Measurements from ENCODE around the gene CCDC169. TPM values are rescaled to one million over a fixed set of nuclear protein-coding genes. Genes with fewer than 3 reads are reported as not detected.

CCDC169 gene
- total and polyA plus RNA-seq, 2 donors (not counting 3 experiments of a cell fraction or from before 2014, with no cell fraction given), result 1.2 to 2.5 TPM

DNA sequence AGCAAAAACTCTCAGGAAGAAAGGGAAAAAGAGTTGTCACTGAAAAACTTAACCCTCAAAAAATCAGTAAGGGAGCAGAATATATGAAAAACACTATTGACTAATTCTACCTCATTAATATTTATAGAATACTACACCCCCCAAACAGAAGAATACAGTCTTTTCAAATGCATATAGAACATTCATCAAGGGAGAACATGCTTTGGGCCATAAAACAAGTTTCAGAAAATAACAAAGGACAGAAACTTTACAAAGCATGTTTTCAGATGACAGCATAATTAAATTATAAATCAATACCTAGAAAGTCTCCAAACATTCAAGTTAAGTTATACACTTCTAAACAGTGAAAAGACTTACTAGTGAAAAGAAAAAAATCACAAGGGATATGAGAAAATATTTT is 113.7 kb downstream of the CCDC169 start:
- H3K4me3 ChIP-seq (replicated peaks in 1 of 3; ENCODE audit: insufficient read depth in 1 of 3, low read depth in 1 of 3, low read length in 3 of 3), result no peak overlapping the region
- DNase-seq (ENCODE audit: low read depth, low spot score) (no peak), FAIRE-seq (no peak)
- BruUV-seq (replicated peaks), result no TSS peak
- dilution Hi-C loops (cut with MboI; ENCODE audit: extremely low pct_ligation_motif_present, low sequenced_read_pairs) (no loop called here), intact Hi-C loops (cut with micrococcal nuclease) (no loop called here)
- H3K27me3 ChIP-seq (ENCODE audit: control insufficient read depth in 2 of 2, insufficient read depth in 2 of 2, low read length in 2 of 2), result no peaks in the 10 kb centered on the region
- no peaks in the 10 kb centered on the region for H3K9me1 ChIP-seq (replicated peaks; ENCODE audit: control insufficient read depth, extremely low read depth, insufficient read depth, low read length)
- CTCF ChIA-PET, result interaction anchor here (1.4 kb wide), 1 partner anchor 99 kb away, joined by 4 read pairs; no protein-coding TSS in a partner anchor
- H3K79me2 ChIP-seq (ENCODE audit: control insufficient read depth, insufficient read depth, low read length), result no peaks in the 10 kb centered on the region
- H3K4me2 ChIP-seq (ENCODE audit: insufficient read depth, low read length), result no peak overlapping the region
- H3K27ac ChIP-seq (ENCODE audit: insufficient read depth, low read depth, low read length), result no peak overlapping the region
- H3K9ac ChIP-seq (replicated peaks; ENCODE audit: extremely low read depth, insufficient read depth, low read length), result no peak overlapping the region
- H2AFZ ChIP-seq (ENCODE audit: low read depth, low read length), result no peak overlapping the region
- no peaks in the 10 kb centered on the region for H3K4me1 ChIP-seq (ENCODE audit: control insufficient read depth, extremely low read depth, insufficient read depth, low read length)
- POLR2A ChIA-PET, result no interaction called here
- TF ChIP-seq, protein P1, sequence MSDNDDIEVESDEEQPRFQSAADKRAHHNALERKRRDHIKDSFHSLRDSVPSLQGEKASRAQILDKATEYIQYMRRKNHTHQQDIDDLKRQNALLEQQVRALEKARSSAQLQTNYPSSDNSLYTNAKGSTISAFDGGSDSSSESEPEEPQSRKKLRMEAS (IDR thresholded peaks at IDR 0.05; ENCODE audit: insufficient read depth, insufficient read length), result no peak
- no peak for TF ChIP-seq CTCF (IDR thresholded peaks at IDR 0.05; ENCODE audit: extremely low read depth in 1 of 2, insufficient read depth in 1 of 2, low read depth in 1 of 2, low read length in 2 of 2)
- TF ChIP-seq POLR2AphosphoS5 (IDR thresholded peaks at IDR 0.05; ENCODE audit: insufficient read depth, low read depth, low read length), result no peak
- TF ChIP-seq POLR2A (IDR thresholded peaks at IDR 0.05; ENCODE audit: low read depth, low read length), result no peak
- no peak for TF ChIP-seq JUN (IDR thresholded peaks at IDR 0.05; ENCODE audit: borderline replicate concordance, insufficient read depth, insufficient read length, low read depth)
- no peak for TF ChIP-seq FOS (IDR thresholded peaks at IDR 0.05; ENCODE audit: borderline replicate concordance, insufficient read depth, low read length)
- TF ChIP-seq GATA2 (IDR thresholded peaks at IDR 0.05; ENCODE audit: insufficient read depth, insufficient read length, low read depth, low read length), result no peak
- TF ChIP-seq MYC (IDR thresholded peaks at IDR 0.05; ENCODE audit: low read depth, low read length), result no peak
- TF ChIP-seq EZH2 (IDR thresholded peaks at IDR 0.05; ENCODE audit: borderline replicate concordance, low read depth, low read length, severe bottlenecking), result no peak
- H3K36me3 ChIP-seq (ENCODE audit: control insufficient read depth in 2 of 2, extremely low read depth in 1 of 2, insufficient read depth in 2 of 2, low read length in 2 of 2), result no peaks in the 10 kb centered on the region
- no peaks in the 10 kb centered on the region for H3K9me3 ChIP-seq (replicated peaks; ENCODE audit: control insufficient read depth, insufficient read depth, low read length)
- H4K20me1 ChIP-seq (replicated peaks; ENCODE audit: control insufficient read depth, extremely low read depth, insufficient read depth, low read length), result no peaks in the 10 kb centered on the region

Small RNA genes within 50 kb of the gene (small RNA-seq; reads per million reads assigned to genes)
- not detected for gene RNU6-71P (ENCODE audit: insufficient read depth, insufficient read length, low read depth, low replicate concordance)

Other genes with a start within 250 kb of the CCDC169 start
- 3.9 and 4.5 TPM in 2 replicates for gene DCLK1, start 166.4 kb downstream of the CCDC169 start, total RNA-seq
- gene DCLK1, start 166.4 kb downstream of the CCDC169 start, polyA plus RNA-seq, result 0.21 and 0.28 TPM in 2 replicates
- 0.55 and 0.62 TPM in 2 replicates for gene SOHLH2, start 83.3 kb downstream of the CCDC169 start, total RNA-seq
- gene SOHLH2, start 83.3 kb downstream of the CCDC169 start, polyA plus RNA-seq, result 0.05 and 0.11 TPM in 2 replicates
- gene SPART, start 48.6 kb upstream of the CCDC169 start, total RNA-seq, result 73.6 and 74.1 TPM in 2 replicates
- gene SPART, start 48.6 kb upstream of the CCDC169 start, polyA plus RNA-seq, result 33.6 and 40.8 TPM in 2 replicates
- gene CCNA1, start 134.7 kb upstream of the CCDC169 start, total RNA-seq, result 0.37 and 0.46 TPM in 2 replicates
- 2.2 and 2.8 TPM in 2 replicates for gene CCNA1, start 134.7 kb upstream of the CCDC169 start, polyA plus RNA-seq